HG02798 (cell line): Measurements from ENCODE around the gene G6PC3.
"Not testable (repeated sequence)": the region's sequence is repeated elsewhere in the genome, so short reads cannot be mapped to it uniquely, and the experiment has no call there.

Experiments
- ATAC-seq: cut with Tn5 transposase; IDR thresholded peaks from one replicate; pipeline ENCODE4 v1.9.1; 2021; ENCODE audit warnings: mild to moderate bottlenecking; ENCODE audit not compliant: unreplicated experiment, poor library complexity

G6PC3 gene, protein sequence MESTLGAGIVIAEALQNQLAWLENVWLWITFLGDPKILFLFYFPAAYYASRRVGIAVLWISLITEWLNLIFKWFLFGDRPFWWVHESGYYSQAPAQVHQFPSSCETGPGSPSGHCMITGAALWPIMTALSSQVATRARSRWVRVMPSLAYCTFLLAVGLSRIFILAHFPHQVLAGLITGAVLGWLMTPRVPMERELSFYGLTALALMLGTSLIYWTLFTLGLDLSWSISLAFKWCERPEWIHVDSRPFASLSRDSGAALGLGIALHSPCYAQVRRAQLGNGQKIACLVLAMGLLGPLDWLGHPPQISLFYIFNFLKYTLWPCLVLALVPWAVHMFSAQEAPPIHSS

DNA sequence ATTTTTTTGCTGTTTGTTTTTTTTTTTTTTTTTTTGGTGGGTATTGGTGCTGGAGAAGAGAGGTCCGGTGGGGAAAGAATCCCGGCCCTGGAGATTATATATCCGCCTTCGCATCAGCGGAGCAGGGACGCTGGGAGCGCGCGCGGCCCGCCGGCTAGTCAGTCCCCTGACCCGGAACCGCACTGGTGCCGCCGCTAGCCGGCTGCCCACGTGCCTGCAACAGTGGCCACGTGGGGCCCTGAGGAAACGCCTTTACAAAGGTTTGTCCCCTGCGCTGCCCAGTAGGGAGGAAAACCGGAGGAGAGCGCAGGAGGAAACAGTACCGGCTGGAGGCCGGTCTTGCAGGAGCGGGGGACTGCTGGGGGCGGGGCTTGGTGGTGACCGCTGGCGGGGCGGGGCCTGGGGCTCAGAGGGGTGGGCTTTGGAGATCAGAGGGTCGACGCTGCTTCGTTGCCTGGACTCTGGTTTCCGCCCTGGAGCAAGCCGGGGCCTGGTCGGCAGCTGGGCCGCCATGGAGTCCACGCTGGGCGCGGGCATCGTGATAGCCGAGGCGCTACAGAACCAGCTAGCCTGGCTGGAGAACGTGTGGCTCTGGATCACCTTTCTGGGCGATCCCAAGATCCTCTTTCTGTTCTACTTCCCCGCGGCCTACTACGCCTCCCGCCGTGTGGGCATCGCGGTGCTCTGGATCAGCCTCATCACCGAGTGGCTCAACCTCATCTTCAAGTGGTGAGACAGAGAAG, at the start of gene G6PC3:
TSS of gene G6PC3 (plus strand) at position 281 of the 743 bp plus-strand sequence. CDS start at position 512, 231 bp downstream.
- ATAC-seq, result peak; percentile 79

DNA sequence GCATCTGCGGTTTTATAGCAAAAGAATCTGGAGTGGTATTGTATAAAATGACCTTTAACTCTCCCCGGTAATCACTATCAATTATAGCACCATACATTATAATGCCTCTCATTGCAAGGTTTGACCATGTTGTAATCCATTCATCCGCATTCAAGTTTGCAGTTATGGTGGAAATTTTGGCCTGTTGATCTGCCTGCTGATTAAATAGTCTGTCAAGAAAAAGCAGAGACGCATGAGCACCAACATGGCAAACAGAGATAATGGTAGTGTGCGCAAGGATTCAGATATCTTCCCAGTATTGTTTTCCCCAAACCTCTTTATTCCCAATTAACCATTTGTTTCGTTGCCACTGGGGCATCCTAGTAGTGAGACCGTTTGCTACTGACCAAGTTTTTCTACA, 49.3 kb upstream of the G6PC3 start:
- not testable (repeated sequence) for ATAC-seq

GRCh38 chr17:44022246-44022645, 48.3 kb upstream of the G6PC3 start:
- ATAC-seq, result no peak

GRCh38 chr17:44023545-44024270, 46.8 kb upstream of the G6PC3 start:
- no peak for ATAC-seq

DNA sequence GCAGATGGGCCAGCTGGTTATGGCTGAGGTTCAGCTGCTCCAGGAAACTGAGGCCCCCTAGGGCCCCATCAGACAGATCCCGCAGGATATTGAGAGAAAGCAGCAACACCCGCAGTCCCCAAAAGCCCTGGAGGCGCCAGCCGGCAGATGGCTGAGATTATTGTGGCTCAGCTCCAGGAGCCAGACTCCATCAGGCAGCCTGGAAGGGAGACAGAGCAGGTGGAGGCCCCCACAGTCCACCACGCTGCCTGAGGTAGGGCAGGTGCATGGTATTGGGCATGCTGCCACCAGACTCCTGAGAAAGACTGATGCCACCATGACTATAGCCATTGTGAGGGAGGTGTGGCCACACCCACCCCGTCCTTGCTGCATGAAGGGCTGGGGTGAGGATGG, 46.3 kb upstream of the G6PC3 start:
- no peak for ATAC-seq

GRCh38 chr17:44024853-44025252, 45.7 kb upstream of the G6PC3 start:
- no peak for ATAC-seq

DNA sequence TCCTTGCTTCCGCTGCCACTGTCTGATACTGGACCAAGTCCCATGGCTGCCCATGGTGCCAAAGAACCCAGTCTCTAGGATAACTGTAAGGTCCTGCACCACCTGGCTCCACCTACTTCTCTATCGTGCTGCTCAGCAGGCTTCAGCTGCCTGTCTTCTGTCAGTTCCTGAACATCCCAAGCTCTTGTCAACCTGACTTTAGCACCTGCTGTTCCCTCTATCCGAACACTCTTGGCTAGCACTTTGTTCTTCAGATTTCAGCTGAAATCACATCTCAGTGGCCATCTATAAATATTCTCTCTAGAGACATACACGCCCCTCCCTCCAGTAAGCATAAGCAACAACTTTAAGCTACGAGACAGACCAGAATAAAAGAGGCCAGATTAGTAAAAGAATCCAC, 40.8 kb upstream of the G6PC3 start:
- no peak for ATAC-seq

- no peak for ATAC-seq
These were observed 40.1 kb upstream of the G6PC3 start for GRCh38 chr17:44030482-44030881.

DNA sequence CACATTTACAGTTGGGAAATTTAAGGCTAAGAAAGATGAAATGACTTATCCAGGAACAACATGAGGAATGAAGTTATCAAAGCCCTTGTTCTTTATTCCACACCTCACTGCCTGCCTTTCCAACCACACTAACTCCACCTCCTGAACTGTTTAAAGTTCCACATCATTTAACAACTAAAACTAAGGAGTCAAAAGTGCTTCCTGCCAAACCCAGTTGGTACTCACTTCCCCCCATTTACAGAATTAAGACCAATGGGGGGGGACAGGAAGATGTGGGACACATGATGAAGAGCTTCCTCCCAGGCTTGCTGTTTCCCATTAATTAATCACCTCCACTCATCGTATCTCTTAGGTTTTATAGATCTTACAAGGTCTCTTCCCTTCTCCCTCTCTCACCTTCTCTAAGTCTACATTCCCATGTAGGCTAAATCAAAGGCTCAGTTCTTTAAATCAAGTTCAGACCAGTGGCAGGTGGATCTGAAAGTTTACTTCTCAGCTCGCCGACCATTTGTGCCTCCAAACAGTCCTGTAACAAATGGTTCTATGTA, 36.6 kb upstream of the G6PC3 start:
- ATAC-seq, result no peak

GRCh38 chr17:44034688-44035087, 35.8 kb upstream of the G6PC3 start:
- ATAC-seq, result not testable (repeated sequence)

DNA sequence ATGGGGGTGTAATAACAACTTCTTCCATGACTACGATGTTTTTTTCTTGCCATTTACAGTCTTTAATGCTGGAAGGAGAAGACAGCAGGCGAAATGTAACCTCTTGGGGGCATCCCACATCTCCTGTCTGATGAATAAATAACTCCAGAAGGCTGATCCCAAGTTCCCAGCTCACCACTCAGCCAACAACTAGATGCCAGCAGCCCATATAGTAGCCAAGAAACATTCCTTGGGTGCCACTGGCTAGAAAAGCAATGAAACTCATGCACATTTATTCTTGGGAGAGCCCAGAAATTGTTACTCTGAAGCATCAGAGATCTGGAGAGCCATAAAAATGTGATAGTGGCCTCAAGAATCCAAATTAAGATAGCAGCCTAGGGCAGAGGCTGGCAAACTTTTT, 33.1 kb upstream of the G6PC3 start:
- no peak for ATAC-seq

DNA sequence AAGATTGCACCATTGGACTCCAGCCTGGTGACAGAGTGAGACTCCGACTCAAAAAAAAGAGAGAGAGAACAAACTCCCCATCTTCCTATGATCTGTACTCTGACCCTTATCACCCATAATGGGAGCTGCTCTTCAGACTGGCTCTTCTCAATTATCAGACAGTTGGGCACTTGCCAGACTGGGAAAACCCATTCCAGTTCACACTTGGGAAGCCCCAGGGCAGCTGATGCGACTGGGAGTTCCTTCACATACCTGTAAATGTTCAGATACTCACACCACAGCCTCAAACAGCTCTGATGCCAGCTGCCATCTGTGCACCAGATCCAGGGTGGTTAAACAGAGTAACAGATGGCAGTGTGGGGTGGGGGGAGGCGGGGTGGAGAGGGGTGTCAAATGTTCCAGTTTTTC, 31.9 kb upstream of the G6PC3 start:
- ATAC-seq, result no peak

DNA sequence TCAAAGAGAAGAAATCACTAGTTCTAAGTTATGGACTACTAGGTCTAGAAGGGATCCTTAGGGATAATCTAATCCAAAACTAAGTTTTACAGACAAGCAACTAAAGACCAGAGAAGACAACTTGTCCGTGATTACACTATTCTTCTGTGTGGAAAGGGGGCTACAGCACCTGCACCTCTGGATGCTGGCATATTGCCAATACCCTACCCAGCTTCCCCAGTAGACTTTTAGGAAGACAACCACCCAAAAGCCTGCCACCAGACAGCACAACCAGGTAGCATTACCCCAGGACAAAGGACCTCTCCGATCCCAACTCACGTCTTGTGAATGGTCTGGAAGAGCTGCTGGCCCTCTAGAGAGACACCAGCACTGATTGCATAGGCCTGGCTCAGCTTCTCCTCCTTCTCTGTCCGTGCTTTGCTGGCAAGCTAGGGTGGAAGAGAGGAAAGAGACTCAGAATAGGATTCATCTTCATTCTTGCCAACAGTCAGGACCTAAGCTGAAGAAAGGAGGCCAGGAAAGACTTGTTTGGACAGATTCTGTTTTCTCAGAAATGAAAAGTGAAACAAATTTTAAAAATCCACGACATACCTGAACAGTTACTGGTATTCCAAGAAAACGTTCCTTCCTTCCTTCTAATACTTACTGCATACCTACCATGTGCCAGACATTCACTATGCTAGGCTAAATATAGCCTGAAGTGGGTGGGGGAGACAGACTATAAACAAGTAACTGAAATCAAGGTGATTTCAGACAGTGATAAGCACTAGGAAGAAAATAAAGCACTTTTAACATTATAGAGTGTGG, 30.5 kb upstream of the G6PC3 start:
- ATAC-seq, result no peak

DNA sequence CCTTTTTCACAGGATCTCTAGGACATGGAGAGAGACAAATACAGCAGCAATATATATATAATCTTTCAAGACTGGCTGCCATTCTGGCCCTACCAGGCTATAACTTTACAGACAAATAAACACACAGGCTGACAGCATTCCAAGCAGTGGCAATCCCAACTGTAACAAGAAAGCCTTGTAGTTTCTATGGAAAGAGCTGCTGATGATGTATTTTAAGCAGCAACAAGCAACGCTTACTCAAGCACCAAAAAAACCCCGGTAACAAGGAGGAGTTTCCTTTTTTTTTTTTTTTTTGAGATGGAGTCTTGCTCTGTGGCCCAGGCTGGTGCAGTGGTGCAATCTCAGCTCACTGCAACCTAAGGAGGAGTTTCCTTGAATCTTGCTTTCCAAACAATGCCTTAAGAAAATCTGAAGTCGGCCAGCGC, 27.3 kb upstream of the G6PC3 start:
- ATAC-seq, result no peak

- no peak for ATAC-seq
These were observed 26.5 kb upstream of the G6PC3 start for GRCh38 chr17:44044071-44044470.

DNA sequence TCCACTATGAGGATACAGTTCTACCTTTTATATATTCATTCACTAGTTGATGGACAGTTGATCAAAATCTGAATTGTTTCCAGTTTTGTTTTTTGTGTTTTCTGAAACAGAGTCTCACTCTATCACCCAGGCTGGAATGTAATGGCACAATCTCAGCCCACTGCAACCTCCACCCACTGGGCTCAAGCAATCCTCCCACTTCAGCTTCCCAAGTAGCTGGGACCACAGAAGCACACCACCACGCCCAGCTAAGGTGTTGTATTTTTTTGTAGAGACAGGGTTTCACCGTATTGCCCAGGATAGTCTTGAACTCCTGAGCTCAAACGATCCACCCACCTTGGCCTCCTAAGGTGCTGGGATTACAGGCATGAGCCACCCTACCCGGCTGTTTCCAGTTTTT, 25.0 kb upstream of the G6PC3 start:
- ATAC-seq, result no peak

DNA sequence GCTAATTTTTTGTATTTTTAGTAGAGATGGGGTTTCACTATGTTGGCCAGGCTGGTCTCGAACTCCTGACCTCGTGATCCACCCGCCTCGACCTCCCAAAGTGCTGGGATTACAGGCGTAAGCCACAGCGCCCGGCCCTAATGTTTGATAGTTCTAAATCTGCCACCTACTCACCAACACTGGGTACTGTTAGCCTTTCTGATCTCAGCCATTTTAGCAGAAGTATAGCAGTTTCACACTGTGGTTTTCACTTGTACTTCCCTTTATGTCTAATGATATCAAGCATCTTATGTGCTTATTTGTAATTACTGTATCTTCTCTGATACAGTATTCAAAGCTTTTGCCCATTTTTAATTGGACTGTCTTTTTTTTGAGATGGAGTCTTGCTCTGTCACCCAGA, 23.6 kb upstream of the G6PC3 start:
- not testable (repeated sequence) for ATAC-seq

GRCh38 chr17:44049294-44050060, 21.1 kb upstream of the G6PC3 start:
- no peak for ATAC-seq

DNA sequence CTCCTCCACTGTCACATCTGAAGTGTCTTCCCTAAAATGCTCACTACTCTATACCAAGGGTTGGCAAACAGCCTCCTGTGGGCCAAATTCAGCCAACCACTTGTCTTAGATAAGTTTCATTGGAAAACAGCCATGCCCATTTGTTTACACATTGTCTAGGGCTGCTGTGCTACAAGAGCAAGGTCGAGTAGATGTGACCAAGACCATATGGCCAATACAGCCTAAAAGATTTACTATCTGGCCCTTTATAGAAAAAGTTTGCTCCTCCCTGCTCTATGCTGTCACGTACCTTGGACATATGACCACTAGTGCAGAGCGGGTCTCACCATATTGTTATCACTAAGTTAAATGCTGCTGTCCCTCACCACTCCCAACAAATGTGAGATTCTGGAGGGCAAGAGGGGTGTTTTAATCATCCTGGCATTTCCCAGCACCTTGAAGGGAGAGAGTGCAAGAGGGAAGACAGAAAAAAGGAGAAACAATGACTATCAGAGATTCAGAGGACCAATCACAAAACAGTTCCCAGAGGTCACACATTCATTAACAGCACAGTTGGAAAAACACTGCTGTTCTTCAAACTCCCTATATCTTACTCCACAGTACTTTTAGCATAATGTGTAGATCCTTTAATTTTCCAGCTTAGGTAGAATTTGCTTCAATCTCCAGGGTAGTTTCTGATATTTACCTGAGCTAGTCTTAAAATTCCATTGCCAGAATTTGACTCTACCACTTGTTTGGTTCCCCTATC, 17.2 kb upstream of the G6PC3 start:
- ATAC-seq, result no peak
